Activated CD4-positive, alpha-beta T cell treated with anti-CD3 and anti-CD28 coated beads for 4 hours (primary cell): ENCODE results near the gene TSPAN9.

Source experiments
- DNase-seq, 2 donors: peaks; one replicate each; pipeline ENCODE4 v3.0.0-alpha.2; 2020

TSPAN9 gene

GRCh38 chr12:3308609-3309008, 231.4 kb downstream of the TSPAN9 start:
- no peak for DNase-seq

- no peak for DNase-seq
Observed at GRCh38 chr12:3309805-3310204, 232.6 kb downstream of the TSPAN9 start.

DNA sequence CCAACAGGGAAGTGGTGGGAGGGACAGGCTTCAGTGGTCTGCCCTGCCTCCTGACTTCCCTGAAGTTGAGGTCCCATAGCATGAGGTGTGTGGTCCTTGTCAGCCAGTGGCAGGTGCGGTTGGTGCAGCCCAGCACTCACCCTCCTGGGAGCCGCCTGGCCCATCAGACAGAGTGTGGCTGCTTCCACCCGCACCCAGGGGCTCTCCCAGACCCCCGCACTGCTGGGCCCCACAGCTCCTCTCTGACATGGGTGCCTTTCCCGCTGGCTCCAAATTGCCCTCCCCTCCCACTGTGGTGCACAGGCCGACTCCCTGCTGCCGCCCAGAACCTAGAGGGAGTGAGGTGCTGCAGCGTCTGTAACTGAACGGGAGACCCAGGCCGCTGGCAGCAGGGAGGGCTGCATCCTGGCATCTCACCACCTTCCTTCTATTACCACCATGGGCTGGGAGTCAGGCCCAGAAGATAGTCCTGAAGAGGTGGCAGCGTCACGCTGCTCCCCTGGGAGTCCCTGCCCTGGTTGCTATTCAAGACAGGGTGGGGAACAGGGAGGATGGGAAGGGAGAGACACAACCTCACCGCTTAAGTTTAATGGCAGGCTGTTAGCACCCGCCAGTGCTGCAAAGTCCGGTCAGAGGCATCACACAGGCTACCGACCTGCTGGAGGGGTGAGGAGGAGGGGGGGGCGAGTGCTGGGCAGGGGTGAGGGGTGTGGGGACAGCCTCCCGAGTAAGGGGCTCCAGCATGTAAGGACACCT, 233.3 kb downstream of the TSPAN9 start:
- DNase-seq: no peak

DNA sequence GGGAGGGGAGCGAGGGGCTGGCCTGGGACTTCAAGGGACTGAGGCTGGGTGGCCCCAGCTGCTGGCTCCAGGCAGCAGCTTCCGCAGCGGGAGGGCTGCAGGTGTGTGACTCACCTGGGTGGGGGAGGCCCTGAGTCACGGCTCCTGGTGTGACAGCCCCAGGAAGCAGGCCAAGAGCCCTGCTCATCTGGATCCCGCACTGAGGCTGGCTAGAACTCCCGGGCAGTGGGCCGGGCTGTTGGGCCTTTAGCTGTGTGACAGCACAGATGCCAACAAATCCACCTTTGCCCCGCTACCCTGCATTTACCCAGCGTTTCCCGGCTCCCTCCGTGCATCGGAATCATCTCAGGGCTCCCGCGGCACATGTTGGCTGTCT, 233.8 kb downstream of the TSPAN9 start:
- no peak for DNase-seq

DNA sequence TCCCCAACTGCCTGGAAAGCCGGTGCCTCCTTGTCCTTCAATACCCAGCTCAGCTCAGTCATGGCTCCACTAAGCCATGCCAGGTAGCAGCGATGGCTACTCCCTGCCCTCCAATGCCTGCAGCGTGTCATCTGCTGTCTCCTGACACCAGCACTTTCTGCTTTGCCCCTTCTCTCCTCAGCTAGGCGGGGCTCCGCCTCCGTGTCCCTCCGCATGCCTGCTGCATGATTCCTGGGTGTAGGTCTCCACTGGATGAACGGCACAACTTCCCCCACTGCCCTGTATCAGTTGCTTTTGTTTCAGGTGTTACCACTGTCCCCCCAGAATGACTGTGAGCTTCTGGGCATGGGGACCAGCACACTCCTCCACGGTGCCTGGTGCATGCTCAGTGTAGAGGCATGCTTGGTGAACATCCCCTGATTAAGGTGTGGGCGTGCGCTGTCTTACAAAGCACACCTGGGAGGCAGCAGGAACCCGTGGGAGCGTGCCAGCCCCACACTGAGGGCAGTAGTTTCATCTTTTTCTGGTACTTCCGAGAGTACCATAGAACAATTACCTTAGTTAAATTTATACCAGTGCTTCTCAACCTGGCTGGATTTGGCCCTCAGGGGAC, 234.4 kb downstream of the TSPAN9 start:
- no peak for DNase-seq

DNA sequence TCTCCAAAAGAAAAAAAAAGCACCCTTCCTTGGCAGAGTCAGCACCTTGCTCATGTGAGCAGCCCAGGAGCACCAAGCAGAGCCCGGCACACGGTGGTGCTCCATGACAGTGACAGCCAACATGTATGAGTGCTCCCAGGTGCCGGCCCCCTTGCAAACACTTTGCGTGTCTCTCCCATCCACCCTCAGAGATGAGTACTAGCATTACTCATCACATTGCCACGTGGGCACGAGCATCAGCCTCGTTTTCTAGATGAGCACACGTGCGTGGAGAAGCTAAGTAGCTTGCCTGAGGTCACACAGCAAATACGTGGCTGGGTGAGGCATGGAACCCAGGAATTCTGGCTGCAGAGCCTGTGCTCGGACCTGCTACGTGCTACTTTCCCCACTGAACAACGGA, 235.9 kb downstream of the TSPAN9 start:
- DNase-seq: no peak

- no peak for DNase-seq
Observed at GRCh38 chr12:3313675-3314663, 236.8 kb downstream of the TSPAN9 start.

GRCh38 chr12:3315201-3315661, 238.1 kb downstream of the TSPAN9 start:
- DNase-seq: no peak

- DNase-seq: no peak
Observed at GRCh38 chr12:3316776-3317480, 239.7 kb downstream of the TSPAN9 start.

GRCh38 chr12:3317481-3317815, 240.3 kb downstream of the TSPAN9 start:
- DNase-seq: no peak

- no peak for DNase-seq
Observed at GRCh38 chr12:3317841-3318501, 240.8 kb downstream of the TSPAN9 start.

DNA sequence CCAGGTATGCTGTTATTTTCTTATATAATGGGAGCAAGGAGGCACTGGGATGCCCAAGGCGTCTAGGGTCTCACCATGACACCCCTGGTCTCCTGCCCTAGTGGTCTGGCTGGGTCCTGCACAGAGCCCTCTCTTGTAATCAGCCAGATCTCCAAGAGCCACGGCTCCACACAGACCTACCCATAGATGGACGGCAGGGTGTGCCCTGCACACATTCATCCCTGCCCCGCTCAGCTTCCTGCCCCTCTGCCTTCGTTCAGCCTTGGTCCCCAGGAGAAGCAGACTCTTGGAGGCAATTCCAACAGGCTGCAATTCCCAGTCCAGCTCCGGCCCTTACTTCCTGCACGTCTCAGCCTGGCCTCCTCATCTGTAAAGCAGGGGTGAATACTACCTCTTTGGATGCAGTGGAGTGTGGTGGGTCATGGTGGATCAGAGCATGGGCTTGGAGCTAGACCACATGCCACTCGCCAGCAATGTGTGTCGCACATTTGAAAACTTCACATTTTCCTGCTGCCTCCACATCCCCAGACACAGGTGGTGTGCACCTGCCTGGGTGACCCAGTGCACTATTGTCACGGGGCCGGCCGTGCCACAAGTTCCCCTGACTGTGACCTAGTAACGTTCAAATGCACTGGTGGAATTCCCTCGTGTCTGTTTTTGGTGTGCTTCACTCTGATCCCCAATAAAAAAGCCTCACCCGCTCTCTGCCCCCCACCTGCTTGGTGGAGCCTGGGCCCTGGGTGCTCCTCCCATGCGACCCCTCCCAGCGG, 242.7 kb downstream of the TSPAN9 start:
- DNase-seq: no peak

DNA sequence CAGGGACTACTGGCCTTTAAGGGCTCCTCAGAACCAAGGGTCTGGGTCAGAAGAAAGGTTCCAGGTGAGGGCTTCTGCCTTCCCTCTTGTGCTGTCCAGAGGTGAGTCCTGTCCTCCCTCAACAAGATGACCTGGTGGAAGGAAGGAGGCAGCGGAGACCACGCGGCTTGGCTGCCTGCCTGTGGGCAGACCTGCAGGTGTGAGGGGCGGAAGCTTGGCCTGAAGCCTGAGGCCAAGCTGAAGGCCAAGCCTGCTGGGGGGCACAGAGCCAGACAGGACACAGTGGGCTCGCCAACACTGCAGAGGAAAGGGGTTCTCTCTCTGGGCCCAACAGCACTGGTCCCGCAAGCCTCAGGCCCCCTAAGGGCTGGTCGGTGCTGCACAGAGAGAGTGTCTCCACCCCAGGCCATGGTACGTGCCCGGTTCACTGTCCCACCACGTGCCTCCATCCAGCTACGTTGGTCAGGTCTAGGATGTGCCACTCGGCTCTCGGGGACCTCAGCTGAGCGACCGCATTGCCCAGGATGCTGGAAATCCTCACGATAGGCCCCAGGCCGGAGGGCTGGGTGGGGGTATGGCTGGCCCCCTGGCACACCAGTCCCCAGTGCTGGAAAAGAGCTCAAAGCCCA, 243.8 kb downstream of the TSPAN9 start:
- no peak for DNase-seq

- DNase-seq: no peak
Observed at GRCh38 chr12:3321881-3322280, 244.7 kb downstream of the TSPAN9 start.

- no peak for DNase-seq
Observed at GRCh38 chr12:3323002-3323685, 246.0 kb downstream of the TSPAN9 start.

DNA sequence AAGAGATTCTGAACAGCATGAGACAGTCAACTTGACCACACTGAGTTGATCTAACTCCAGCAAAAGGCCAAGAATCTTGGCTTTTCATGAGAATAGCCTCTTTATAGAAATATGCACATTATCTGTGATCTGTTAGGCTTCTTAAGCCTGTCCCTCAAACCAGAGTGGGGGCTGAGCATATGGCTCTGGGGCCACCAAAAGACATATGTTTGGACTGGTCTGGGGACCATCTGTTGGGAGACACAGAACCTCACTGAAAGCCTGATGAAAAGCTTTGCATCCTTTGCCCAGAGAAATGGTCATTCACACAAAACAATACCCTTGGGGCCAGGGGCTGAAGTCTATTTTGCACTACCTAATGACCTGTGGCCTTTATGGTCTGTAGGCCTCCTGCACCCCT, 248.6 kb downstream of the TSPAN9 start:
- DNase-seq: no peak

- DNase-seq: no peak
Observed at GRCh38 chr12:3326156-3326849, 249.1 kb downstream of the TSPAN9 start.

DNA sequence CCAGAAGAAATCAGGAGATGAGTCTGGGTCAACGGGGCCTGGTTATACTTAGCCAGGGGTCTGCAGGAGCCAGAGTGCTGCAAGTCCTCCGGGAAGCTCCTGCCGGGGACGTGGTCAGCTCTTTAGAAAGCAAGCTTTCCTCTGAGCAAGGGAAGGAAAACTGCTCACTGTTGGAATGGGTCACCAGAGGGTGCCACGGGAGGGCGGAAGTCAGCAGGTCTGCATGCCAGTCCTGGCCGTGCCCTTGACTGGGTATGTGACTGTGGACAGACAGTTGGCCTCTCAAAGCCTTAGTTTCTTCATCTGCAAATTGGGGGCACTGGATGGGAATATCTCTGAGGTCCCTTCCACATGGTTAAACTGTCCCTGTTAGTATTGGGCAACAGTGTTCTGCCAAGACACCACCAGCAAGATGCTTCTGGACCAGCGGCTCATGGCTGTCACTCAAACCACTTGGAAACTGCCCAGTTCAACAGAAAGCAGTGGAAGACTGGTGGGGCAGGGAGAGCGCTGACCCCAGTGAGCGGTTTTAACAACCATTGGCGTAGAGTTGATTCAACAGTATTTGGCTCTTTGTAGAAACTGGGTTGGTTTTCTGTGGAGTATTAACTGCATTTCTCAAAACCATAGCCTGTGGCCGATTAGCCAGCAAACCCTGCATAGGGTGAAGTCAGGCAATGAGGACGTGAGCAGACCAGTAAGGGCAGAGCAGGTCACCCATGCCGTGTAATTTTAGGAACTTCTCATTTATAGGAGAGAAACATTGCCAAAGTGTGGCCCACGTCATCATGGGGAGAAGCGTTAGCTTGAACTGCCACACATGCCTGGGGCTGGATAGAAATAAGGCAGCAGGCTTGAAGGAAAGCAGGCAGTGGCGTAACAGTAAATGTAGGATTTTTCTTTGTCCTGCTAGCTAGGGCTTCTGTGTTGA, 249.9 kb downstream of the TSPAN9 start:
- DNase-seq: no peak

- DNase-seq: no peak
Observed at GRCh38 chr12:3328081-3328480, 250.9 kb downstream of the TSPAN9 start.
